Hepatocyte (in vitro differentiated cells): ENCODE data around the gene TNK2. TPM values are rescaled to one million over a fixed set of nuclear protein-coding genes. Genes with fewer than 3 reads are reported as not detected.

ENCODE experiments used
- DNase-seq: peaks from one replicate; pipeline ENCODE4 v3.0.0-alpha.2; 2016; ENCODE audit warnings: low spot score
- H2AFZ ChIP-seq: fragments of 200-600 bp; sonication (generic); 2 replicates; pipeline ENCODE4 v1.6.0; 2016; ENCODE audit warnings: antibody characterized with exemption, mild to moderate bottlenecking
- H3K27ac ChIP-seq: fragments of 200-600 bp; sonication (generic); 2 replicates; pipeline ENCODE4 v1.5.1; 2016; ENCODE audit warnings: mild to moderate bottlenecking
- H3K27me3 ChIP-seq: fragments of 200-600 bp; sonication (generic); 2 replicates; pipeline ENCODE4 v1.6.1; 2016
- H3K36me3 ChIP-seq: fragments of 200-600 bp; sonication (generic); replicated peaks from 2 replicates; pipeline ENCODE4 v1.5.1; 2016; ENCODE audit warnings: low read depth; ENCODE audit not compliant: insufficient read depth
- H3K4me1 ChIP-seq: fragments of 200-600 bp; sonication (generic); 2 replicates; pipeline ENCODE4 v1.5.1; 2016; ENCODE audit warnings: mild to moderate bottlenecking, moderate library complexity; ENCODE audit not compliant: insufficient read depth
- H3K4me2 ChIP-seq: fragments of 200-600 bp; sonication (generic); 2 replicates; pipeline ENCODE4 v1.6.0; 2016
- H3K4me3 ChIP-seq: fragments of 200-600 bp; sonication (generic); 2 replicates; pipeline ENCODE4 v1.5.1; 2016; ENCODE audit warnings: mild to moderate bottlenecking
- H3K79me2 ChIP-seq: fragments of 200-600 bp; sonication (generic); 2 replicates; pipeline ENCODE4 v1.6.0; 2017; ENCODE audit warnings: mild to moderate bottlenecking
- H3K9me2 ChIP-seq: fragments of 200-600 bp; sonication (generic); replicated peaks from 2 replicates; pipeline ENCODE4 v1.6.0; 2017; ENCODE audit warnings: mild to moderate bottlenecking; ENCODE audit not compliant: insufficient read depth
- H3K9me3 ChIP-seq: fragments of 200-600 bp; sonication (generic); 2 replicates; pipeline ENCODE4 v1.5.1; 2016; ENCODE audit warnings: low read depth, mild to moderate bottlenecking
- H4K20me1 ChIP-seq: fragments of 200-600 bp; sonication (generic); 2 replicates; pipeline ENCODE4 v1.6.0; 2016; ENCODE audit warnings: mild to moderate bottlenecking; ENCODE audit not compliant: insufficient read depth, poor library complexity, severe bottlenecking
- CTCF ChIP-seq: fragments of 200-600 bp; sonication (generic); IDR thresholded peaks from 2 replicates; pipeline ENCODE4 v1.5.1; 2016; ENCODE audit warnings: antibody characterized with exemption, mild to moderate bottlenecking; ENCODE audit not compliant: poor library complexity
- EZH2 ChIP-seq: fragments of 200-600 bp; sonication (generic); IDR thresholded peaks from 2 replicates; pipeline ENCODE4 v1.6.1; 2016; ENCODE audit warnings: antibody characterized with exemption, mild to moderate bottlenecking, borderline replicate concordance
- EZH2phosphoT487 ChIP-seq: fragments of 200-600 bp; sonication (generic); IDR thresholded peaks from one replicate; pipeline ENCODE4 v1.6.1; 2018; ENCODE audit warnings: antibody characterized with exemption, mild to moderate bottlenecking, low read depth, moderate library complexity; ENCODE audit not compliant: unreplicated experiment, severe bottlenecking
- WGBS: methylation state at CpG from one replicate; pipeline ENCODE4 v1.1.6; 2016; ENCODE audit warnings: low lambda C conversion rate; ENCODE audit errors: missing lambda C conversion rate; 5-methylcytosine and 5-hydroxymethylcytosine counted together
- microRNA-seq: library from miRNA; unstranded; fragments of <30 nt; microRNA quantifications from one replicate; pipeline ENCODE4, GENCODE V29; 2017
- polyA plus RNA-seq: library from polyadenylated mRNA; unstranded; fragments of >200 nt; fragmentation: Nextera tagmentation; extraction: Ambion mirVana; gene quantifications from 2 replicates; pipeline ENCODE4 v1.2.1, GENCODE V29; 2016
- small RNA-seq: library from RNA; depleted of rRNA; stranded (forward); fragments of <200 nt; gene quantifications from one replicate; pipeline ENCODE3, GENCODE V24; 2014
- total RNA-seq: library from RNA; depleted of rRNA; stranded (reverse); fragments of >200 nt; gene quantifications from 2 replicates; pipeline ENCODE4 v1.2.3, GENCODE V29; 2014

Gene TNK2
- total and polyA plus RNA-seq, 2 experiments from 2014 or later: 5.9 to 11.6 TPM

GRCh38 chr3:195815169-195815771, 93.1 kb downstream of the TNK2 start:
- Histone ChIP-seq H3K4me1 (no peaks in the 10 kb centered on the region), H3K36me3 (no peaks in the 10 kb centered on the region), H3K9me3 (no peaks in the 10 kb centered on the region), H3K4me3 (no peak overlapping the region), H3K9me2 (no peaks in the 10 kb centered on the region), H3K79me2 (no peaks in the 10 kb centered on the region), H3K27me3 (no peaks in the 10 kb centered on the region), H4K20me1 (no peaks in the 10 kb centered on the region), H3K4me2 (no peak overlapping the region), H2AFZ (no peak overlapping the region), H3K27ac (no peak overlapping the region)
- WGBS: 80% methylated on average over 18 of the region's 18 CpGs
- peak; percentile 54 for DNase-seq
- TF ChIP-seq EZH2 (no peak), EZH2phosphoT487 (no peak), CTCF (no peak)

- Histone ChIP-seq H3K9me3 (no peaks in the 10 kb centered on the region), H3K36me3 (no peaks in the 10 kb centered on the region), H3K27ac (no peak overlapping the region), H2AFZ (no peak overlapping the region), H3K4me3 (no peak overlapping the region), H3K4me1 (no peaks in the 10 kb centered on the region), H3K27me3 (no peaks in the 10 kb centered on the region), H3K4me2 (no peak overlapping the region), H3K9me2 (no peaks in the 10 kb centered on the region), H4K20me1 (no peaks in the 10 kb centered on the region), H3K79me2 (no peaks in the 10 kb centered on the region)
- DNase-seq: no peak
- TF ChIP-seq EZH2 (no peak), CTCF (no peak), EZH2phosphoT487 (no peak)
- WGBS: 93% methylated on average over 24 of the region's 24 CpGs
Observed at GRCh38 chr3:195813916-195814640, 94.3 kb downstream of the TNK2 start.

Small RNA genes within 50 kb of the gene (microRNA-seq; reads per million reads assigned to microRNA genes)
- not detected for gene MIR6829

Small RNA genes within 50 kb of the gene (small RNA-seq; reads per million reads assigned to genes)
- gene MIR6829 (not detected), gene RNU2-11P (not detected)

Other genes with a start within 250 kb of the TNK2 start
- gene MUC20, start 187.6 kb downstream of the TNK2 start, total RNA-seq: 3.5 and 4.5 TPM in 2 replicates
- 8.2 and 15.3 TPM in 2 replicates for gene MUC20, start 187.6 kb downstream of the TNK2 start, polyA plus RNA-seq
- 0.32 and 1.7 TPM in 2 replicates for gene MUC4, start 96.6 kb downstream of the TNK2 start, total RNA-seq
- 0.89 and 0.94 TPM in 2 replicates for gene MUC4, start 96.6 kb downstream of the TNK2 start, polyA plus RNA-seq
- gene TFRC, start 173.5 kb upstream of the TNK2 start, total RNA-seq: 230 and 278 TPM in 2 replicates
- gene TFRC, start 173.5 kb upstream of the TNK2 start, polyA plus RNA-seq: 136 and 137 TPM in 2 replicates